ENCODE results near the gene ACP2. TPM values are rescaled to one million over a fixed set of nuclear protein-coding genes. Genes with fewer than 3 reads are reported as not detected.
"Not testable (repeated sequence)": the region's sequence is repeated elsewhere in the genome, so short reads cannot be mapped to it uniquely, and the experiment has no call there.

The ACP2 gene
- total RNA-seq, 4 donors from 2014 or later, result 20.4 to 38.0 (median 26.5) TPM

DNA sequence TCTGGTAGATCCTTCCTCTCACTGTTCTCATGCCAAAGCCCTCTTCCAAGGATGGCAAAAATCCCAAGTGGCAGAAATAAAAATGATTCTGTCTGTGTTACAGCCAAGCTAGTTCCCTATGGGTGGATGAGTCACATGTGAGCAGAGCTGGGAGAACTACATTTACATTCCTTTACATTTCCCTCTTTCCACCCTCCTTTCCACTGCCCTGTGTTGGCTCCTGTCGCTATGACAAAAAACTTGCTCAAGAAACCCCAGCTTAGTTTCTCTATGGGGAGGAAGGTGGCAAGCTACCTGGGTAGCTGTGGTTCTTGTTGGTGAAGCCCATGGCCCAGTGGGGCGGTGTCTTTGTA lies 44.0 kb downstream of the ACP2 start:
- no peaks in the 10 kb centered on the region for H3K27me3 ChIP-seq
- WGBS, 2 donors, result 16 to 38% methylated on average over 2 of the region's 2 CpGs
- H3K9me3 ChIP-seq, result no peaks in the 10 kb centered on the region
- intact Hi-C loops (cut with DNase I), result no loop called here
- H3K4me1 ChIP-seq, result peaks cover 4 to 17% (median 5%) of the 10 kb centered on the region in 3 donors
- H3K36me3 ChIP-seq, result no peaks in the 10 kb centered on the region
- no peak overlapping the region for H3K4me3 ChIP-seq
- TF ChIP-seq POLR2A (IDR thresholded peaks at IDR 0.05), result no peak
- TF ChIP-seq, protein P1, sequence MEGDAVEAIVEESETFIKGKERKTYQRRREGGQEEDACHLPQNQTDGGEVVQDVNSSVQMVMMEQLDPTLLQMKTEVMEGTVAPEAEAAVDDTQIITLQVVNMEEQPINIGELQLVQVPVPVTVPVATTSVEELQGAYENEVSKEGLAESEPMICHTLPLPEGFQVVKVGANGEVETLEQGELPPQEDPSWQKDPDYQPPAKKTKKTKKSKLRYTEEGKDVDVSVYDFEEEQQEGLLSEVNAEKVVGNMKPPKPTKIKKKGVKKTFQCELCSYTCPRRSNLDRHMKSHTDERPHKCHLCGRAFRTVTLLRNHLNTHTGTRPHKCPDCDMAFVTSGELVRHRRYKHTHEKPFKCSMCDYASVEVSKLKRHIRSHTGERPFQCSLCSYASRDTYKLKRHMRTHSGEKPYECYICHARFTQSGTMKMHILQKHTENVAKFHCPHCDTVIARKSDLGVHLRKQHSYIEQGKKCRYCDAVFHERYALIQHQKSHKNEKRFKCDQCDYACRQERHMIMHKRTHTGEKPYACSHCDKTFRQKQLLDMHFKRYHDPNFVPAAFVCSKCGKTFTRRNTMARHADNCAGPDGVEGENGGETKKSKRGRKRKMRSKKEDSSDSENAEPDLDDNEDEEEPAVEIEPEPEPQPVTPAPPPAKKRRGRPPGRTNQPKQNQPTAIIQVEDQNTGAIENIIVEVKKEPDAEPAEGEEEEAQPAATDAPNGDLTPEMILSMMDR (IDR thresholded peaks at IDR 0.05), result no peak
- no peak for DNase-seq
- peak overlapping the region; percentile 53 to 71 (median 59) for H3K27ac ChIP-seq

DNA sequence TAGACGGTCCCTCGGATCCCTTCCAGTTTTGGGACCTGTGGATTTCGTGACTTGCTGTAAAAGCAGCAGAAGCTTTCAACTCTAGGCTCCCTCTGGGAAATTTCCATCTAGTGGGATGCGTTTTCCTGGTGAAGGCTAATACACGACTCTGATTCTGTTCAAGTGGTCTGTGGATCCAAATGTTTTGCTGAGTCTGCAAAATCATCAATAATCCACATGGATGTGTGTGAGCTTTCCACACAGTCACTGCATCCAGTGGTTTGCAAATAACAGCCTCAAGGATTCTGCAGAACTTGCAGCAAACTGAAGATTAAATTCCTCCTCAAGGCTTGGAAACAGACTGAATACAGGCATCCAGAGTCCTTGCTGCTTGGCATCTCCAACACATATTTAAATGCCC lies 46.0 kb downstream of the ACP2 start:
- peaks cover 4 to 17% (median 5%) of the 10 kb centered on the region in 3 donors for H3K4me1 ChIP-seq
- 40 to 94% methylated on average over 1 to 4 of the region's 5 CpGs for WGBS, 2 donors
- TF ChIP-seq, protein P1 (IDR thresholded peaks at IDR 0.05), result no peak
- TF ChIP-seq POLR2A (IDR thresholded peaks at IDR 0.05), result no peak
- H3K9me3 ChIP-seq, result no peaks in the 10 kb centered on the region
- H3K4me3 ChIP-seq, result no peak overlapping the region
- no peak for DNase-seq
- intact Hi-C loops (cut with DNase I), result no loop called here
- no peaks in the 10 kb centered on the region for H3K27me3 ChIP-seq
- H3K36me3 ChIP-seq, result no peaks in the 10 kb centered on the region
- H3K27ac ChIP-seq, result no peak overlapping the region

DNA sequence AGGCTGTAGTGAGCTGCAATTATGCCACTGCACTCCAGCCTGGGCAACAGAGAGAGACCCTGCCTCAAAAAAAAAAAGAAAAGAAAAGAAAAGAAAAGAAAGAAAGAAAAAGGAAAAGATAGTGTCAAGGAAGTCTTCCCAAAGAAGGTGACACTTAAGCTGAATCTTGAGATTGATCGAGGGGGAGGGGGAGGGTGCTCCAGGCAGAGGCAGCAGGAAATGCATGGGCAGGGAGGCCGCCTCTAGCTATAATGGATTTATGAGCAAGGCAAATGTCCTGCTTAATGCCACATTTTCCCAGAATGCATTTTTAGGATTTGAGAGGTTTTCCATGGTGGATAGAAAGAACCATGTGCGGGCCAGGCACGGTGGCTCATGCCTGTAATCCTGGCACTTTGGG lies 47.6 kb downstream of the ACP2 start:
- TF ChIP-seq POLR2A (IDR thresholded peaks at IDR 0.05), result no peak
- TF ChIP-seq, protein P1 (IDR thresholded peaks at IDR 0.05), result no peak
- Histone ChIP-seq H3K4me3 (no peak overlapping the region), H3K4me1 (peaks cover 4 to 24% (median 5%) of the 10 kb centered on the region in 3 donors), H3K36me3 (no peaks in the 10 kb centered on the region), H3K9me3 (no peaks in the 10 kb centered on the region), H3K27me3 (no peaks in the 10 kb centered on the region), H3K27ac (no peak overlapping the region)
- intact Hi-C loops (cut with DNase I), result no loop called here
- no peak for DNase-seq
- WGBS, 2 donors, result 84 to 87% methylated on average over 4 of the region's 4 CpGs

DNA sequence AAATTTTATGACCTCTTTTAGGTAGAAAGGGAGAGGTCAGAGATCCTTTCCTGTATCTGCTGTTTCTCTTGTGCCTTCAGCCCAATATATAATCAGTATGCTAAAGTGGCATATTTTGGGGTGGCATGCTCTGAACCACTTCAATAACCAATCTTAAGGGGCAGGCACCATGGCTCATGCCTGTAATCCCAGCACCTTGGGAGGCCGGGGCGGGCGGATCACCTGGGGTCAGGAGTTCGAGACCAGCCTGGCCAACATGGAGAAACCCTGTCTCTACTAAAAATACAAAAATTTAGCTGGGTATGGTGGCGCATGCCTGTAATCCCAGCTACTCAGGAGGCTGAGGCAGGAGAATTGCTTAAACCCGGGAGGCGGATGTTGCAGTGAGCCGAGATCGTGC lies 50.5 kb downstream of the ACP2 start:
- peaks cover 3 to 35% (median 4%) of the 10 kb centered on the region in 3 donors for H3K4me1 ChIP-seq
- H3K9me3 ChIP-seq; intact Hi-C loops (cut with DNase I); H3K27me3 ChIP-seq; H3K4me3 ChIP-seq; H3K27ac ChIP-seq; DNase-seq; H3K36me3 ChIP-seq: not testable (repeated sequence)
- 93 to 95% methylated on average over 6 to 9 of the region's 9 CpGs for WGBS, 2 donors

DNA sequence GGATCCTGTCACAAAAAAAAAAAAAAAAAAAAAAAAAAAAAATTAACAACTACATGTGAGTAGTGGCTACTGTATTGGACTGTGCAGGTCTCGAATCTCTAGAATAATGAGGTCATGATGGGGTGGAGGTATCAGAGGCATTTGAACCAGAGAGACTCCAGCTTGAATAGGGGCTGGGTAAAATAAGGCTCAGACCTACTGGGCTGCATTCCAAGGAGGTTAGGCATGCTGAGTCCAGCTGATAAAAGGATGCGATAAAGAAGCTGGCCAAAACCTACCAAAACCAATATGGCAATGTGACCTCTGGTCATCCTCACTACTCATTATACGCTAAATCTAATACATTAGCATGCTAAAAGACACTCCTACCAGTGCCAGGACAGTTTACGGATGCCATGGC lies 56.5 kb downstream of the ACP2 start:
- Histone ChIP-seq H3K36me3 (no peaks in the 10 kb centered on the region), H3K4me3 (no peak overlapping the region), H3K4me1 (peaks cover 7 to 60% (median 13%) of the 10 kb centered on the region in 3 donors), H3K27me3 (peaks cover 0 to 5% (median 0%) of the 10 kb centered on the region in 4 donors), H3K9me3 (no peaks in the 10 kb centered on the region), H3K27ac (no peak overlapping the region)
- intact Hi-C loops (cut with DNase I), result no loop called here
- TF ChIP-seq, protein P1 (IDR thresholded peaks at IDR 0.05), result no peak
- TF ChIP-seq POLR2A (IDR thresholded peaks at IDR 0.05), result no peak
- no peak for DNase-seq
- 81 to 93% methylated on average over 4 of the region's 4 CpGs for WGBS, 2 donors

DNA sequence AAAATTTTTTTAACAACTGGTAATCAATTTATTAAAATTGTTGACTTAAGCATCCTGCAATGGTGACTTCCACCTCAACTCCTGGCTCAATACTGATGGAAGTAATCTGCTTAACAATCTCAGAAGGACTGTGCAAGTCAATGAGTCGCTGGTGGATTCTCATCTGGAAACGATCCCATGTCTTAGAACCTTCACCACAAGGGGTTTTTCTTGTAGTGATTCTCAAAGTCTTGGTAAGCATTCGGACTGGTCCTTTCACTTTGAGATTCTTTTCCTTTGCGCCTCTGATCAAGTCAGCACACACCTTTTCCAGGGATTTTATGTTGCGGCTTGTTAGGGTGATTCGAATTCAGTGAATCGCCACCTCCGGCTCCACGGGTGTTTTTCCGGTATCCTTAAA lies 57.5 kb downstream of the ACP2 start:
- H3K4me3 ChIP-seq; DNase-seq; intact Hi-C loops (cut with DNase I); H3K27ac ChIP-seq; H3K9me3 ChIP-seq; H3K27me3 ChIP-seq; H3K36me3 ChIP-seq: not testable (repeated sequence)
- WGBS, 2 donors, result 66 to 71% methylated on average over 10 of the region's 10 CpGs
- peaks cover 13 to 62% (median 19%) of the 10 kb centered on the region in 3 donors for H3K4me1 ChIP-seq

Other genes starting within 250 kb of the ACP2 start
- gene ARFGAP2, start 71.9 kb downstream of the ACP2 start, total RNA-seq, result 100 to 1,000 TPM in 3 of 4 donors, 10 to 100 TPM in 1; 95.3 to 171 (median 119) TPM
- 10 to 100 TPM; 55.9 to 95.7 (median 65.0) TPM for gene PACSIN3, start 62.4 kb downstream of the ACP2 start, total RNA-seq
- 10 to 100 TPM; 25.7 to 65.8 (median 43.5) TPM for gene DDB2, start 33.8 kb downstream of the ACP2 start, total RNA-seq
- gene NR1H3, start 9.2 kb upstream of the ACP2 start, total RNA-seq, result 10 to 100 TPM in 2 of 4 donors, 1 to 10 TPM in 2; 2.4 to 24.8 (median 12.5) TPM
- 10 to 100 TPM; 12.6 to 34.7 (median 15.4) TPM for gene MADD, start 21.3 kb upstream of the ACP2 start, total RNA-seq
- under 1 TPM in 1 of 4 donors, not detected in 3; 0.08 TPM for gene MYBPC3, start 103.9 kb upstream of the ACP2 start, total RNA-seq
- gene SPI1, start 129.7 kb upstream of the ACP2 start, total RNA-seq, result 10 to 100 TPM in 2 of 4 donors, 1 to 10 TPM in 2; 2.6 to 15.4 (median 8.8) TPM
- 10 to 100 TPM; 10.9 to 44.3 (median 13.8) TPM for gene SLC39A13, start 159.8 kb upstream of the ACP2 start, total RNA-seq
- 100 to 1,000 TPM in 3 of 4 donors, 10 to 100 TPM in 1; 72.9 to 134 (median 122) TPM for gene PSMC3, start 177.6 kb upstream of the ACP2 start, total RNA-seq
- gene RAPSN, start 200.3 kb upstream of the ACP2 start, total RNA-seq, result under 1 TPM in 1 of 4 donors, not detected in 3; 0.38 TPM

All from esophagus squamous epithelium (tissue), 5 donors.